Heart left ventricle (tissue), 16 donors: ENCODE results near the gene TUSC2. TPM values are rescaled to one million over a fixed set of nuclear protein-coding genes. Genes with fewer than 3 reads are reported as not detected.

ENCODE experiments used
- ATAC-seq, 4 donors: fragments of 200-7000 bp; cut with Tn5 transposase; one replicate each; pipeline ENCODE4 v1.9.1; 2020 to 2022; ENCODE audit warnings: moderate library complexity in 4 of 4, mild to moderate bottlenecking in 3 of 4, moderate number of reproducible peaks in 1 of 4
- DNase-seq, 5 donors: peaks; one replicate each; pipeline ENCODE4 v3.0.0-alpha.2; 2020
- H3K27ac ChIP-seq, 12 donors: fragments of 200-600 bp; sonication (generic) in 4 of 12; one replicate each; pipeline versions ENCODE4 v1.5.0 to v1.8.0; 2016 to 2022; ENCODE audit warnings: mild to moderate bottlenecking in 2 of 12
- H3K27me3 ChIP-seq, 9 donors: fragments of 200-600 bp; sonication (generic) in 2 of 9; one replicate each; pipeline versions ENCODE4 v1.5.1 to v1.8.0; 2016 to 2022; ENCODE audit warnings: mild to moderate bottlenecking in 3 of 9
- H3K36me3 ChIP-seq, 9 donors: fragments of 200-600 bp; sonication (generic) in 2 of 9; one replicate each; pipeline versions ENCODE4 v1.5.0 to v1.8.0; 2018 to 2022; ENCODE audit warnings: mild to moderate bottlenecking in 2 of 9
- H3K4me1 ChIP-seq, 12 donors: fragments of 200-600 bp; sonication (generic) in 4 of 12; one replicate each; pipeline versions ENCODE4 v1.5.0 to v1.8.0; 2016 to 2022; ENCODE audit warnings: mild to moderate bottlenecking in 3 of 12
- H3K4me3 ChIP-seq, 12 donors: fragments of 200-600 bp; sonication (generic) in 4 of 12; one replicate each; pipeline versions ENCODE4 v1.5.0 to v1.8.0; 2017 to 2022; ENCODE audit warnings: mild to moderate bottlenecking in 9 of 12, moderate library complexity in 4 of 12
- H3K9me3 ChIP-seq, 12 donors: fragments of 200-600 bp; sonication (generic) in 4 of 12; one replicate each; pipeline versions ENCODE4 v1.5.0 to v1.8.0; 2016 to 2022; ENCODE audit warnings: mild to moderate bottlenecking in 1 of 12
- POLR2A ChIP-seq, 2 donors: fragments of 450-650 bp; IDR thresholded peaks; one replicate each; pipeline ENCODE4 v1.6.1; 2017; ENCODE audit warnings: antibody characterized with exemption in 2 of 2, mild to moderate bottlenecking in 2 of 2, moderate library complexity in 2 of 2
- WGBS, 4 donors: extraction: QIAGEN DNeasy Blood & Tissue Kit in 2 of 4; methylation state at CpG; one replicate each; pipeline versions ENCODE4 v1.1.5 to v1.1.7; 2013 to 2018; 5-methylcytosine and 5-hydroxymethylcytosine counted together
- intact Hi-C, 10 donors: fragments of 100-400 bp; cut with DNase I; formaldehyde crosslinking; loops; one replicate each; pipeline versions ENCODE4 v1.11.1 to v1.14.2; 2022
- polyA plus RNA-seq, 2 donors: library from polyadenylated mRNA; stranded (reverse); fragments of 200-250 nt; gene quantifications; one replicate each; pipeline ENCODE4 v1.2.3, GENCODE V29; 2013
- total RNA-seq, 9 donors: library from RNA; depleted of rRNA in 2 of 9; stranded (reverse); fragments of >200 nt in 2 of 9; fragmentation: NEBNext Ultra II Directional in 3 of 9; extraction: Animal tissue kit (Norgen Biotek cat#: 25700) in 3 of 9; gene quantifications; one replicate each; pipeline versions ENCODE4 v1.1.0 to v1.2.4, GENCODE V29; 2016 to 2023
- TF ChIP-seq, protein P1 (sequence below), 12 donors: fragments of 200-600 bp; sonication (generic) in 4 of 12; IDR thresholded peaks; one replicate each; pipeline versions ENCODE4 v1.5.0 to v1.8.0; 2018 to 2022; ENCODE audit warnings: antibody characterized with exemption in 12 of 12, mild to moderate bottlenecking in 5 of 12
- donor health status: ischemic (EF 13 %, LVEDD 7.1; RV severe dilation, severe dysfunction).
- donor health status: healthy with polysubstance abuse.
- donor health status: DM: no; HTN: yes; CAD: no.
- donor health status: DM: no; HTN: no; CAD: no.
- donor health status: ischemic (EF 25% LVEDD 6.9; RV normal size, moderate dysfunction).
- donor health status: ischemic (EF 25% LVEDD 5.7; RV mildly dilated, moderate dysfunction).
- donor health status: healthy.
- donor health status: DM: yes; HTN: yes; CAD: no.
- donor health status: ischemic (EF 35%, LVEDD 5.7; RV mildly dilated, moderate dysfunction).
- donor health status: nonischemic (EF 11% LVEDD 7.7; RV severe dilation, severe dysfunction).
- donor health status: DM: yes; HTN: yes; CAD: no.
- donor health status: PGD.
- donor health status: ischemic (EF 29% LVEDD 5.4; RV normal size, mild dysfunction).
- donor health status: nonischemic (EF 23%, LVEDD 6.1; RV moderate dilation, normal function).

Gene TUSC2
- total and polyA plus RNA-seq, 11 donors, result 24.5 to 68.1 (median 29.0) TPM

DNA sequence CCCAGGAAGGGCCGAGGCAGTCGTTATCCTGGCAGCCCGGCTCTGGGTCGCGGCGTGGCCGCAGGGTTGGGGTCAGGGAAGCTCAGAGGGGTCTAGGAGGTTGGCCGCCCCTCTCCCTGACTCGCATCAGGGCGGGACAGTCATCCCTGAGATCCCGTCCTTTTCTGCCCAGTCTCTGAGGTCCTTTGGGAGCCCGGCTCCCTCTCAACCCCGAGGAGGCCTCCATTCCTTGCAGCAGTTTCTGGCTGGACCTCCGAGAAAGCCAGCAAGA is 6.0 kb downstream of the TUSC2 start:
- peak overlapping the region; percentile 22 to 97 (median 88) for H3K4me3 ChIP-seq
- no peak for TF ChIP-seq POLR2A (IDR thresholded peaks at IDR 0.05)
- TF ChIP-seq, protein P1, sequence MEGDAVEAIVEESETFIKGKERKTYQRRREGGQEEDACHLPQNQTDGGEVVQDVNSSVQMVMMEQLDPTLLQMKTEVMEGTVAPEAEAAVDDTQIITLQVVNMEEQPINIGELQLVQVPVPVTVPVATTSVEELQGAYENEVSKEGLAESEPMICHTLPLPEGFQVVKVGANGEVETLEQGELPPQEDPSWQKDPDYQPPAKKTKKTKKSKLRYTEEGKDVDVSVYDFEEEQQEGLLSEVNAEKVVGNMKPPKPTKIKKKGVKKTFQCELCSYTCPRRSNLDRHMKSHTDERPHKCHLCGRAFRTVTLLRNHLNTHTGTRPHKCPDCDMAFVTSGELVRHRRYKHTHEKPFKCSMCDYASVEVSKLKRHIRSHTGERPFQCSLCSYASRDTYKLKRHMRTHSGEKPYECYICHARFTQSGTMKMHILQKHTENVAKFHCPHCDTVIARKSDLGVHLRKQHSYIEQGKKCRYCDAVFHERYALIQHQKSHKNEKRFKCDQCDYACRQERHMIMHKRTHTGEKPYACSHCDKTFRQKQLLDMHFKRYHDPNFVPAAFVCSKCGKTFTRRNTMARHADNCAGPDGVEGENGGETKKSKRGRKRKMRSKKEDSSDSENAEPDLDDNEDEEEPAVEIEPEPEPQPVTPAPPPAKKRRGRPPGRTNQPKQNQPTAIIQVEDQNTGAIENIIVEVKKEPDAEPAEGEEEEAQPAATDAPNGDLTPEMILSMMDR (IDR thresholded peaks at IDR 0.05), result no peak
- peaks cover 0 to 50% (median 43%) of the 10 kb centered on the region in 9 donors for H3K36me3 ChIP-seq
- H3K4me1 ChIP-seq, result peaks cover 6 to 84% (median 63%) of the 10 kb centered on the region in 12 donors
- no peak for DNase-seq
- ATAC-seq, result no peak
- peak overlapping the region; percentile 93 to 99 (median 98) for H3K27ac ChIP-seq
- intact Hi-C loops, result loop anchor here in 8 of 10 donors (1.0 to 10.0 kb wide), 7 partner anchors 22 to 130 kb away; partner anchors contain the start of genes GNAI2 (in 3 of the 8), LSMEM2 (in 2 of the 8) and GNAT1 (in 1 of the 8)
- WGBS, 4 donors, result 21 to 38% (median 22%) methylated on average over 1 to 14 of the region's 14 CpGs
- no peaks in the 10 kb centered on the region for H3K27me3 ChIP-seq
- H3K9me3 ChIP-seq, result no peaks in the 10 kb centered on the region

DNA sequence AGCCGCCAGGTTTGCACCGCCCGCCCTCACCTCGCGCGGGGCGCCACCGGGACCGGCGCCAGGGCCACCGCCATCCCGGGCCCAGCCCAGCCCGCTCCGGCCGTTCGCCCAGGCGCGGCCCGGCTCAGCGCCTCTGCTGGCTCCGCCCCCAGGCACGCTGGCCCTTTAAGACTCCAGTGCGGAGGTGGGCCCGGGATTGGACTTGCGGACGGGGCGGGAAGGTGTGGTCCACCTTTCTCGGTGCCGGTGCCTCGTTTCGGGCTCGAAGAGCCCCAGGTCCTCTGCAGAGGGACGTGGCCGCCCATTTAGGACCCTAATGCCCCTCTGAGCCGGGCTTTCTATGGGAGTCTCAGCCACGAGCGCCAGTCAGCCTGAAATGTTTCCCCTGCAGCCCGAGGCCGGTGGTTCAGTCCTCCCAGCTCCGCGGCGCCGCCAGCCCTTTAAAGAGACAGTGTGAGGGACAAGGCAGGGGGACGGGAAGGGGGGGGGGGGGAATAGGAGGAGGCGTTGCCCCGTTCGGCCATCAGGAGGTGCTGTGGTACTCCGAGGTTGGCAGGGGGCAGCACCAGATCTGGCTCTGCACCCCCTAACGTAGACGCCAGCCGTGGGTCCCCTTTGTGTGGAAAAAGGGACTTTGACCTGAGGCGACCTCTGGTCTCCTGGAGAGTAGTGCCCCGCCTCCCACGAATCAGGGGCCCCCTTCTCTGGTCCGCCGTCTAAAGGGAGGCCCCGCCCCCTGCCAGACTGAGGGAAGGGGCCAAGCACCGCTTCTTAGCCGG is 6.5 kb downstream of the TUSC2 start:
- H3K27me3 ChIP-seq, result no peaks in the 10 kb centered on the region
- WGBS, 4 donors, result 0 to 2% (median 1%) methylated on average over 10 to 59 of the region's 59 CpGs
- H3K36me3 ChIP-seq, result peaks cover 0 to 55% (median 48%) of the 10 kb centered on the region in 9 donors
- H3K27ac ChIP-seq, result peak overlapping the region; percentile 93 to 99 (median 98)
- peak in 1 of 2 donors; percentile 76 for TF ChIP-seq POLR2A (IDR thresholded peaks at IDR 0.05)
- TF ChIP-seq, protein P1 (IDR thresholded peaks at IDR 0.05), result peak; percentile 27 to 80 (median 60)
- intact Hi-C loops, result loop anchor here in 9 of 10 donors (1.0 to 10.0 kb wide), 9 partner anchors 17 to 129 kb away; partner anchors contain the start of genes GNAI2 (in 3 of the 9), HYAL1 (in 2 of the 9), LSMEM2 (in 2 of the 9) and GNAT1 (in 1 of the 9)
- DNase-seq (peak; percentile 91 to 95 (median 93)), ATAC-seq (peak; percentile 44 to 82 (median 68))
- H3K4me1 ChIP-seq, result peaks cover 5 to 85% (median 61%) of the 10 kb centered on the region in 12 donors
- peak overlapping the region; percentile 62 to 97 (median 88) for H3K4me3 ChIP-seq
- H3K9me3 ChIP-seq, result no peaks in the 10 kb centered on the region

DNA sequence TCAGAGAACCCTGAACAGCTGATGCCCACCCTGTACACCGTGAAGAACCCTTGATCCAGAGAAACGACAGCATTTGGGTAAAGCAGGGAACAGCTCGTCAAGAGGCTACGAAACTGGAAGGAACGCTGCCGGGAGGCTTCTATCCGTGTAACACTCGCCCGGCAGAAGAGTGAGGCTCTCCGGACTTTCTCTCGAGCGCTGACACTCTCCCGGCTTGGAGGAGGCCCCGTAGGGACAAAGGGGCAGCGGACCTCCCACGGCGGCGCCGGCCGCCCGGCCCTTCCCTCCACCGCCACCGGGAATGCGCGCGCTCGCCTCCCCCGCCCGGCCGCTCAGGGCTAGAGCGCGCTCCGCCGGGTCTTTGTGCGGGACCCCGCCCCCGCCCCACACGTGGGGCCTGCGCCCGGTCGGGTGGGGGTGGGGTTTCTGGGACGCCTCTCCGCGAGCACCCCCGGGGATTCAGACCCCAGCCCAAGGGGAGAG is 7.1 kb downstream of the TUSC2 start:
- H3K36me3 ChIP-seq, result peaks cover 0 to 56% (median 48%) of the 10 kb centered on the region in 9 donors

More for the DNA sequence above, 7.1 kb downstream of the TUSC2 start:
- Histone ChIP-seq H3K27ac (peak overlapping the region; percentile 93 to 99 (median 98)), H3K4me3 (peak overlapping the region; percentile 62 to 97 (median 88)), H3K27me3 (no peaks in the 10 kb centered on the region), H3K9me3 (no peaks in the 10 kb centered on the region), H3K4me1 (peaks cover 5 to 88% (median 61%) of the 10 kb centered on the region in 12 donors)
- TF ChIP-seq, protein P1 (IDR thresholded peaks at IDR 0.05), result no peak
- no peak for TF ChIP-seq POLR2A (IDR thresholded peaks at IDR 0.05)
- intact Hi-C loops, result loop anchor here in 8 of 10 donors (2.0 to 10.0 kb wide), 7 partner anchors 16 to 129 kb away; partner anchors contain the start of genes GNAI2 (in 3 of the 8), HYAL1 (in 2 of the 8), LSMEM2 (in 2 of the 8) and GNAT1 (in 1 of the 8)
- ATAC-seq (peak in 3 of 4 donors; percentile 11 to 71 (median 65)), DNase-seq (peak; percentile 84 to 89 (median 88))
- WGBS, 4 donors, result 0 to 1% (median 0%) methylated on average over 19 to 45 of the region's 45 CpGs
